Mesodermal cell (in vitro differentiated cells): ENCODE data around the gene MCC.

Experiments used
- H3K27ac ChIP-seq: 2 replicates; pipeline ENCODE4 v1.7.0; 2013; ENCODE audit warnings: mild to moderate bottlenecking, low read depth, low read length, moderate library complexity; ENCODE audit not compliant: severe bottlenecking
- H3K36me3 ChIP-seq: 2 replicates; pipeline ENCODE4 v1.7.1; 2013; ENCODE audit warnings: mild to moderate bottlenecking, low read length, moderate library complexity; ENCODE audit not compliant: control insufficient read depth, insufficient read depth
- H3K4me1 ChIP-seq: one replicate; pipeline ENCODE4 v1.7.1; 2013; ENCODE audit warnings: mild to moderate bottlenecking, low read length; ENCODE audit not compliant: insufficient read depth, control insufficient read depth, poor library complexity, severe bottlenecking
- H3K4me3 ChIP-seq: 2 replicates; pipeline ENCODE4 v1.7.0; 2013; ENCODE audit warnings: low read length, control low read depth, mild to moderate bottlenecking; ENCODE audit not compliant: insufficient read depth, poor library complexity, severe bottlenecking; ENCODE audit errors: extremely low read depth
- H3K9me3 ChIP-seq: 2 replicates; pipeline ENCODE4 v1.7.1; 2013; ENCODE audit warnings: mild to moderate bottlenecking, low read length, moderate library complexity; ENCODE audit not compliant: control insufficient read depth
- WGBS, 2 experiments: methylation state at CpG; one replicate each; pipeline ENCODE4 v1.1.5; 2013; ENCODE audit warnings: missing lambda C conversion rate in 2 of 2; ENCODE audit not compliant: insufficient coverage in 2 of 2; 5-methylcytosine and 5-hydroxymethylcytosine counted together

MCC gene

GRCh38 chr5:113373426-113373825 is 114.8 kb downstream of the MCC start:
- H3K27ac ChIP-seq: no peak overlapping the region
- no peaks in the 10 kb centered on the region for H3K36me3 ChIP-seq
- H3K4me3 ChIP-seq: no peak overlapping the region
- H3K4me1 ChIP-seq: no peaks in the 10 kb centered on the region
- H3K9me3 ChIP-seq: no peaks in the 10 kb centered on the region
- WGBS, 2 experiments: no CpG with 5 or more reads among the region's 3 CpGs

- 92 to 100% methylated on average over 1 of the region's 2 CpGs for WGBS, 2 experiments
- no peak overlapping the region for H3K27ac ChIP-seq
- H3K9me3 ChIP-seq: no peaks in the 10 kb centered on the region
- no peak overlapping the region for H3K4me3 ChIP-seq
- H3K36me3 ChIP-seq: no peaks in the 10 kb centered on the region
- H3K4me1 ChIP-seq: no peaks in the 10 kb centered on the region
Measured at GRCh38 chr5:113371721-113372196, 116.5 kb downstream of the MCC start.

GRCh38 chr5:113367586-113367985 is 120.7 kb downstream of the MCC start:
- 83% methylated on average over 1 of the region's 1 CpG; no CpG with 5 or more reads in 1 of the 2 experiments for WGBS, 2 experiments
- Histone ChIP-seq H3K27ac (no peak overlapping the region), H3K4me1 (no peaks in the 10 kb centered on the region), H3K9me3 (peaks cover 19% of the 10 kb centered on the region), H3K4me3 (no peak overlapping the region), H3K36me3 (no peaks in the 10 kb centered on the region)

- H3K36me3 ChIP-seq: no peaks in the 10 kb centered on the region
- no peak overlapping the region for H3K4me3 ChIP-seq
- no peaks in the 10 kb centered on the region for H3K4me1 ChIP-seq
- H3K27ac ChIP-seq: no peak overlapping the region
- WGBS, 2 experiments: 86 to 90% methylated on average over 1 of the region's 1 CpG
- H3K9me3 ChIP-seq: peaks cover 19% of the 10 kb centered on the region
Measured at GRCh38 chr5:113364466-113364865, 123.8 kb downstream of the MCC start.

- no CpG with 5 or more reads among the region's 1 CpG for WGBS, 2 experiments
- H3K27ac ChIP-seq: no peak overlapping the region
- no peaks in the 10 kb centered on the region for H3K4me1 ChIP-seq
- H3K9me3 ChIP-seq: peaks cover 19% of the 10 kb centered on the region
- no peak overlapping the region for H3K4me3 ChIP-seq
- no peaks in the 10 kb centered on the region for H3K36me3 ChIP-seq
Measured at GRCh38 chr5:113361701-113362100, 126.6 kb downstream of the MCC start.

- H3K9me3 ChIP-seq: peaks cover 9% of the 10 kb centered on the region
- no peak overlapping the region for H3K4me3 ChIP-seq
- H3K27ac ChIP-seq: no peak overlapping the region
- no peaks in the 10 kb centered on the region for H3K36me3 ChIP-seq
- H3K4me1 ChIP-seq: no peaks in the 10 kb centered on the region
Measured at GRCh38 chr5:113359419-113359818, 128.8 kb downstream of the MCC start.

- no peak overlapping the region for H3K27ac ChIP-seq
- no peaks in the 10 kb centered on the region for H3K36me3 ChIP-seq
- peaks cover 5% of the 10 kb centered on the region for H3K9me3 ChIP-seq
- H3K4me1 ChIP-seq: no peaks in the 10 kb centered on the region
- H3K4me3 ChIP-seq: no peak overlapping the region
- WGBS, 2 experiments: no CpG with 5 or more reads among the region's 3 CpGs
Measured at GRCh38 chr5:113358696-113359095, 129.6 kb downstream of the MCC start.

GRCh38 chr5:113357696-113358476 is 130.4 kb downstream of the MCC start:
- H3K36me3 ChIP-seq: no peaks in the 10 kb centered on the region
- H3K9me3 ChIP-seq: no peaks in the 10 kb centered on the region
- no peaks in the 10 kb centered on the region for H3K4me1 ChIP-seq
- H3K4me3 ChIP-seq: no peak overlapping the region
- WGBS, 2 experiments: 93 to 97% methylated on average over 3 of the region's 3 CpGs
- H3K27ac ChIP-seq: no peak overlapping the region

- Histone ChIP-seq H3K9me3 (no peaks in the 10 kb centered on the region), H3K27ac (no peak overlapping the region), H3K36me3 (no peaks in the 10 kb centered on the region), H3K4me3 (no peak overlapping the region), H3K4me1 (no peaks in the 10 kb centered on the region)
- 89% methylated on average over 1 of the region's 1 CpG; no CpG with 5 or more reads in 1 of the 2 experiments for WGBS, 2 experiments
Measured at GRCh38 chr5:113356487-113356886, 131.8 kb downstream of the MCC start.

- Histone ChIP-seq H3K4me1 (no peaks in the 10 kb centered on the region), H3K4me3 (no peak overlapping the region), H3K36me3 (no peaks in the 10 kb centered on the region), H3K27ac (no peak overlapping the region), H3K9me3 (no peaks in the 10 kb centered on the region)
- no CpG with 5 or more reads among the region's 1 CpG for WGBS, 2 experiments
Measured at GRCh38 chr5:113354055-113354454, 134.2 kb downstream of the MCC start.

- no CpG with 5 or more reads among the region's 1 CpG for WGBS, 2 experiments
- H3K27ac ChIP-seq: no peak overlapping the region
- H3K9me3 ChIP-seq: no peaks in the 10 kb centered on the region
- H3K36me3 ChIP-seq: no peaks in the 10 kb centered on the region
- H3K4me3 ChIP-seq: no peak overlapping the region
- no peaks in the 10 kb centered on the region for H3K4me1 ChIP-seq
Measured at GRCh38 chr5:113347572-113347971, 140.7 kb downstream of the MCC start.
